Neural crest cell (in vitro differentiated cells): ENCODE measurements around the gene IGFN1. TPM values are rescaled to one million over a fixed set of nuclear protein-coding genes. Genes with fewer than 3 reads are reported as not detected.

ENCODE experiments used
- DNase-seq: peaks from one replicate; pipeline ENCODE4 v3.0.0; 2021; ENCODE audit warnings: low read depth, mixed read lengths, low spot score
- H3K27ac Mint-ChIP-seq: one replicate; pipeline ENCODE4 v1.8.0; 2021; ENCODE audit warnings: mild to moderate bottlenecking, mixed read lengths; ENCODE audit not compliant: unreplicated experiment
- H3K27me3 Mint-ChIP-seq: 2 replicates; pipeline ENCODE4 v1.8.0; 2021; ENCODE audit warnings: low read depth, mild to moderate bottlenecking, mixed read lengths
- H3K36me3 Mint-ChIP-seq: 2 replicates; pipeline ENCODE4 v1.8.0; 2021; ENCODE audit warnings: low read depth, mild to moderate bottlenecking, mixed read lengths
- H3K4me1 Mint-ChIP-seq: 2 replicates; pipeline ENCODE4 v1.8.0; 2021; ENCODE audit warnings: mixed read lengths
- H3K4me3 Mint-ChIP-seq: one replicate; pipeline ENCODE4 v1.8.0; 2021; ENCODE audit warnings: mild to moderate bottlenecking, mixed read lengths
- H3K9me3 Mint-ChIP-seq: 2 replicates; pipeline ENCODE4 v1.8.0; 2021; ENCODE audit warnings: mixed read lengths
- total RNA-seq: library from RNA; stranded (reverse); gene quantifications from 2 replicates; pipeline ENCODE4 v1.2.1, GENCODE V29; 2021
- TF ChIP-seq, protein P1 (sequence below): fragments of 200-600 bp; sonication (generic); conservative IDR thresholded peaks from 2 replicates; pipeline ENCODE4 v1.5.0; 2021; ENCODE audit warnings: antibody characterized with exemption, mild to moderate bottlenecking

The IGFN1 gene
- total RNA-seq, 1 donor from 2014 or later: not detected

GRCh38 chr1:201167041-201167991, 23.3 kb upstream of the IGFN1 start:
- TF ChIP-seq, protein P1, sequence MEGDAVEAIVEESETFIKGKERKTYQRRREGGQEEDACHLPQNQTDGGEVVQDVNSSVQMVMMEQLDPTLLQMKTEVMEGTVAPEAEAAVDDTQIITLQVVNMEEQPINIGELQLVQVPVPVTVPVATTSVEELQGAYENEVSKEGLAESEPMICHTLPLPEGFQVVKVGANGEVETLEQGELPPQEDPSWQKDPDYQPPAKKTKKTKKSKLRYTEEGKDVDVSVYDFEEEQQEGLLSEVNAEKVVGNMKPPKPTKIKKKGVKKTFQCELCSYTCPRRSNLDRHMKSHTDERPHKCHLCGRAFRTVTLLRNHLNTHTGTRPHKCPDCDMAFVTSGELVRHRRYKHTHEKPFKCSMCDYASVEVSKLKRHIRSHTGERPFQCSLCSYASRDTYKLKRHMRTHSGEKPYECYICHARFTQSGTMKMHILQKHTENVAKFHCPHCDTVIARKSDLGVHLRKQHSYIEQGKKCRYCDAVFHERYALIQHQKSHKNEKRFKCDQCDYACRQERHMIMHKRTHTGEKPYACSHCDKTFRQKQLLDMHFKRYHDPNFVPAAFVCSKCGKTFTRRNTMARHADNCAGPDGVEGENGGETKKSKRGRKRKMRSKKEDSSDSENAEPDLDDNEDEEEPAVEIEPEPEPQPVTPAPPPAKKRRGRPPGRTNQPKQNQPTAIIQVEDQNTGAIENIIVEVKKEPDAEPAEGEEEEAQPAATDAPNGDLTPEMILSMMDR: no peak
- H3K9me3 Mint-ChIP-seq: no peaks in the 10 kb centered on the region
- no peaks in the 10 kb centered on the region for H3K36me3 Mint-ChIP-seq
- no peak overlapping the region for H3K27ac Mint-ChIP-seq
- DNase-seq: no peak
- H3K4me3 Mint-ChIP-seq: peak overlapping the region; percentile 10
- H3K27me3 Mint-ChIP-seq: peaks cover 4% of the 10 kb centered on the region
- peaks cover 37% of the 10 kb centered on the region for H3K4me1 Mint-ChIP-seq

DNA sequence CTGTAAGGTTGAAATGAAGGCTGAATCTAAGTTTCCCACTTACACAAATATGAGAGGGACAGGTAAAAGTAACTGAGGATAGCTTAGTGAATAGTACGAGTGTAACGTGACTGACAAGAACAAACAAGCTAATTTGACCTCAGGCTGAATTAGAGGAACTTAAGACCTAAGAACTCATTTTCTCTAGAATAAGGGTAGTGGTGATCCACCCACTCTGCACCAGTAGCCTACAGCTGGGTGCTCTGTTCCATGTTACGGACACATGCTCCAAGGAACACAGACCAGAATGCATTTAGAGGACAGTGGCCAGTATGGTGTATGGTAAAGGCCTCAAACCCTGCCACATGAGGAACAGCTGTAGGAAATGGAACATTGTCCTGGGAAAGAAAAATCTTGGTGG, 21.4 kb upstream of the IGFN1 start:
- Mint-ChIP-seq H3K4me3 (peak overlapping the region; percentile 36), H3K27me3 (peaks cover 4% of the 10 kb centered on the region), H3K36me3 (no peaks in the 10 kb centered on the region), H3K27ac (no peak overlapping the region), H3K9me3 (no peaks in the 10 kb centered on the region), H3K4me1 (peaks cover 37% of the 10 kb centered on the region)
- TF ChIP-seq, protein P1: no peak
- DNase-seq: no peak

DNA sequence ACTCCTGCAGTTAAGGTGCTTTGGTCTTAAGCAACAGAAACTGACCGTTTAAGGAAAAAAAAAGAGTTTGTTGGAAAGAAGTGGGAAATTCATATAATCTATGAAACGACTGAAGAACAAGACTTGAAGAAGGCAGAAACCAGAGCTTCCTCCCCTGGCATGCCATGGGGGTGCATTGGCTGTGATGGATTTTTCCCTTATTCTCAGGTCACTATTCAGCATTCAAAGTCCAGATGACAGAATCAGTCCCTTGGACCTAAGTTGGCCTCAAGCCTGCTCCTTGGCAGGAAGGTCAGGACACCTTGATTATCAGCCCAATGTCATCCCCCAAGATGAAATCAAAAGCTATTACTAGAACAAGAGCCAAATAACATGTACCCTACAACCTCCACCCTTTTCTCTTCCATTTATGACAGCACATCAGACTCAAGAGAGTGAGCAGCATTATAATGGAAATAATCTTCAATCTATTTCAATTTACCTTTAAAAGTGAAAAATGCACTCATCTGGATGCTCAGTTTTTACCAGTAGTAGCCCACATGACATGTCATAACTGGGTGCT, 20.6 kb upstream of the IGFN1 start:
- peak overlapping the region; percentile 89 for H3K4me3 Mint-ChIP-seq
- TF ChIP-seq, protein P1: no peak
- no peaks in the 10 kb centered on the region for H3K9me3 Mint-ChIP-seq
- no peak for DNase-seq
- peaks cover 37% of the 10 kb centered on the region for H3K4me1 Mint-ChIP-seq
- H3K36me3 Mint-ChIP-seq: no peaks in the 10 kb centered on the region
- H3K27me3 Mint-ChIP-seq: peaks cover 4% of the 10 kb centered on the region
- H3K27ac Mint-ChIP-seq: peak overlapping the region; percentile 74

DNA sequence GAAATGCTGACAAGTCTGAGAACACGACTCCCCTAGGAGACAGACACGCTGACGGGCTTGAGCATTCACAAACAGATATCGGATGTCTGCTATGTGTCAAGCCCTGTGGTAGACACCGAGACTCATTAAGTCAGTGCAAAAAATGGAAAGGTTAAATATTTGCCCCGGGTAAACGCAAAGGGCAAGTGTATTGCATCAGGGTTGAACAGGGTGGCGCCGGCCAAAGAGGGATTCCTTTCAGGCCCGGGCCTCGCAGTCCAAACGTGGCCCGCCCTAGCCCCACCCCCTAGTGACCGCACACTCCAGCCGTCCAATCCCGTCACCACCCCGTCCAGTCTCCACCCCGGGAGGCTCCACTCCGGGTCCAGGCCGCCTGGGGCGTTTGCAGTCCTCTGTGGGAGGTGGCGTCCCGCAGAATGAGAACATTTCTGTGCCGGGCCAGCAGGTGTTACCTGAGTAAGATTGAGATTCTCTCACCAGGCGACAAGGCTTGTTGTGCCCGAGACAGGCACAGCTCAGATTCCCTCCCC, 20.0 kb upstream of the IGFN1 start:
- TF ChIP-seq, protein P1: no peak
- H3K4me3 Mint-ChIP-seq: peak overlapping the region; percentile 89
- H3K27ac Mint-ChIP-seq: peak overlapping the region; percentile 69
- peaks cover 4% of the 10 kb centered on the region for H3K27me3 Mint-ChIP-seq
- H3K36me3 Mint-ChIP-seq: no peaks in the 10 kb centered on the region
- peak; percentile 82 for DNase-seq
- H3K4me1 Mint-ChIP-seq: peaks cover 37% of the 10 kb centered on the region
- no peaks in the 10 kb centered on the region for H3K9me3 Mint-ChIP-seq

DNA sequence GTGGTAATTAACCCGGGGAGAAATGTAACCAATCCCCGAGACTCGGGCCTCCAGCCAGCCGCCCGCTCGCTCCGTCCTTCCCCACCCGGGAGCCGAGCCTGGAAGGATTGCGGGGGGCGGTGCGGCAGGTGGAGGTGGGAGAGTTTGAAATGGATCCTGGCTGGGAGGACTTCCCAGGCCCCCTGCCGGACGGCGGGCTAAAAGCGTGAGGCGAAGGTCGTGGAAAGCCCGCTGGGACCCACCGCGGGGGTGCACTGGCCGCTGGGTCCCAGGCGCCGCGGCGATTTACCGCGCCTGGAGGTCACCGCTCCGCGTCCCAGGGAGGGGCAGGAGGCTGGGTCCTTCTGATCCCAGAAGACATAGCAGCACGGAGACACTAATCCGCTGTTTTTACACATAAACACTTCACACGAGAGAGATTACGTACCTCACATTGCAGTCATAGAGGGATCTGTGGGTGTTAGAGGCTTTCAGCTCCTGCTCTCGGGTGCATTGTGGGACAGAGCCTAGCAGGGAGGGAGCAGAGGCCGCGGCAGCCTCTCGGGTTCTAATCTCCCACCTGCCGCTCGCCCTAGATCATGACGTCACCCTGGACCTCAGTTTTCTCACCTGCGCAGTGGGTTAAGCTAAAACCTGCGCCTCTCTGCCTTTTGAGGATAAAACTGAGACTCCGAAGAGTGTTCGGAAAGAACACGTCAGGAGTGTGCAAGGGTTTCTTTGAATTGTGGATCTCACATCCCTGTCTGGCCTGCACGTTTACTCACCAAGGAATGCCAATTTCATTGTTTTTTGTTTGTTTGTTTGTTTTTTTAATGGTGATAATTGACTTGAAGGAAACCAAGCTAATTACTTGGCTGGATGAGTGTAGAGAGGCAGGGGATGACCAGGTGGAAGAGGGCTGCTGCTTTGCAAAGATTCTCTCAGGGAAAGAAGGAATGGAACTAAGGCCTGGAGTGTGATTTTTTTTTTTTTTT, 19.3 kb upstream of the IGFN1 start:
- peak; percentile 16 for DNase-seq
- Mint-ChIP-seq H3K36me3 (no peaks in the 10 kb centered on the region), H3K4me3 (peak overlapping the region; percentile 89), H3K27ac (peak overlapping the region; percentile 69), H3K27me3 (peaks cover 4% of the 10 kb centered on the region), H3K9me3 (no peaks in the 10 kb centered on the region), H3K4me1 (peaks cover 32% of the 10 kb centered on the region)
- TF ChIP-seq, protein P1: peak; percentile 68
